Fibroblast of gingiva (primary cell): ENCODE results near the gene ARSG.

Experiments
- DNase-seq: peaks from one replicate; pipeline ENCODE4 v3.0.0-alpha.2; 2011; ENCODE audit warnings: low read depth

ARSG gene

GRCh38 chr17:68429881-68430280 is 138.6 kb downstream of the ARSG start:
- DNase-seq, result no peak

DNA sequence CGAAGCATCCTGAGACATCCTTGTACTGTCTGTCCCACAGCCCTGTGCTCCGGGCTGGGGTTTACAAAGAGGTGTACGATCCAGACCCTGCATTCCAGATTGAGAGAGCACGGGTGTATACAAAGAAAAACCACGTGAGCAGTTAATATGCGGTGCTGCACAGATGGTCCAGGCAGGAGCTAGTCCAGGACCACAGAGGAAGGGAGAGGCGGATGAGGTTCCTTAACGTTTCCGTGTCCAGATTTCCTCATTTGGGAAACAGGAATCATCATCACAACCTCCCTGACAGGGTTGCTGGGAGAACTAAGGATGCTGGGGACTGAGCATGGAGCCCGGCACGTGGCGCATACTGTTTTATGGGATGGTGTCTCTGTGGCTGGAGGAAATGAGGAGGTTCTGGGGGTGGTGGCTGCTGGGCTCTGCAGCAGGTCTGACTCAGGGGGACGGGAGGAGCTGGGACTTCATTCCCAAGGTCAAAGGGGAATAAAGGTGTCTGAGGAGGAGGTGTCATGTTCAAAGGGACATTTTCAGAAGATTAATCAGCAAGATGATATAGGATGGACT is 139.8 kb downstream of the ARSG start:
- DNase-seq, result no peak

DNA sequence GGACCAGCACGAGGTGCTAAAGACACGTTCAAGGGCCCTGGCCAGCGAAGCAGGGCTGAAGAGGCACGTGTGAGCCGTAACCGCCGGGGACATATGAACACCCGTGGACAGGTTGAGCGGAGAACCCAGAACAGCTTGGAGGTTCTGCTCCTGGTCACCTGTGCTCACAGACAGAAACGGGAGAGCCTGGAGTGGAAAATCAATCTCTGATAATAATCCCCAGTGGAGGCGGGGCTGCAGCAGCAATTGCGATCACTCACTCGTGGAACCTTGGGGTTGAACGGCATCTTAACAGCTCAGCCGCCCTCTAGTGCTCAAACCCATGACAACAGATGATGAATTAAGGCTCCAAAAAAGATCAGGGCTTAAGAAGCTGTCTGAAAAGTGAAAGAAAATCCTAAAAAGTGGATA is 140.4 kb downstream of the ARSG start:
- DNase-seq, result peak; percentile 27

- no peak for DNase-seq
These were observed 141.0 kb downstream of the ARSG start for GRCh38 chr17:68432086-68432864.

DNA sequence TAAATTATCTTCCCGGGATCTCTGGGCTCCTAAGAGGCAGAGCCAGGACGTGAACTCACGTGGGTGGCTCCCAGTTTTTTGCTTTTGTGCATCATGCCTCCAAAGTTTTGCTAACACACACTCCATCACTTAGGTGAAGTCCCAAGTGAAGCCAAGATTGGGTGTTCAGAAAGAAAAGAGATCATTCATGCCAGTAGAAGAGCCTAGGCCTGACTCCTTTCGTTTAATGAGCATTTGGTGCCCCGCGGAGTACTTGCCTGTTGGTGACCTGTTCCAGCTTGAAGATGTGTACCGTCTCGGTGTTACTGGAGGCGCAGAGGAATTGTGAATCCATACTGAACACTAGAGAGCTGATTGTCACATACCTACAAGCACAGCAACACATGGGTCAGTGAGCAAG is 141.9 kb downstream of the ARSG start:
- no peak for DNase-seq

GRCh38 chr17:68433911-68434508 is 142.7 kb downstream of the ARSG start:
- no peak for DNase-seq

GRCh38 chr17:68435361-68435760 is 144.1 kb downstream of the ARSG start:
- DNase-seq, result no peak

GRCh38 chr17:68435876-68436842 is 144.9 kb downstream of the ARSG start:
- peak; percentile 74 for DNase-seq

DNA sequence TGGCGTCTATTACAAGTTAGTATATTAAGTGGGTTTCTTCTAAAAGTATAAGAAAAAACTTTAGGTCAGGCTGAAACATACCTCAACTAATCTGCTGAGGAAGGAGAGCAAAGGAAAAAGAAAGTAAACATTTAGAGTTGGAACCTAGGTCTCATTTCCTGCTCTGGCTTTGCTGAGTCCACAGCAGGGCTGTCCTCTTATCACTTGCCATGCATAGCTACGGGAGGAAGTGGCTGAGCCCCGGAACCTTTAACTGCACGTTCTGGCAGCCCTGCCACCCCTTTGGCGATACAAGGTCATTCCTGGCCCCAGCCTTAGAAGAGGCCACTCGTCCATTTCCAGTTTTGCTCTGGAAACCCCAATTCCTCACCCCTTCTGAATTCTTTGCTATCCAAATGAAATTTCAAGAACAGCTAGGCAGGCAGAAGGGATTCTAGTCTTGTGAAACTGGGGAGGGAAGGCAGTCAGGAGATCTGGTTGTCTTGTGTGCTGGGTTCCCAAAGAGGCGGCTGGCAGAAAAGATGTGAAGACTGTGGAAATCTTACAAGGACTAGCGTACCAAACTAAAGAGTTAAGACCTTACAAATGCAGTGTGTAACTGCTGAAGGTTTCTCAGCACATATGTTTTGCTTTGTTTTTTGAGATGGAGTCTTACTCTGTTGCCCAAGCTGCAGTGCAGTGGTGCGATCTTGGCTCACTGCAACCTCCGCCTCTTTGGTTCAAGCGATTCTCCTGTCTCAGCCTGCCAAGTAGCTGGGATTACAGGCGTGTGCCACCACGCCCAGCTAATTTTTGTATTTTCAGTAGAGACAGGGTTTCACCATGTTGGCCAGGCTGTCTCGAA is 146.9 kb downstream of the ARSG start:
- no peak for DNase-seq

- no peak for DNase-seq
These were observed 148.5 kb downstream of the ARSG start for GRCh38 chr17:68439656-68440290.

DNA sequence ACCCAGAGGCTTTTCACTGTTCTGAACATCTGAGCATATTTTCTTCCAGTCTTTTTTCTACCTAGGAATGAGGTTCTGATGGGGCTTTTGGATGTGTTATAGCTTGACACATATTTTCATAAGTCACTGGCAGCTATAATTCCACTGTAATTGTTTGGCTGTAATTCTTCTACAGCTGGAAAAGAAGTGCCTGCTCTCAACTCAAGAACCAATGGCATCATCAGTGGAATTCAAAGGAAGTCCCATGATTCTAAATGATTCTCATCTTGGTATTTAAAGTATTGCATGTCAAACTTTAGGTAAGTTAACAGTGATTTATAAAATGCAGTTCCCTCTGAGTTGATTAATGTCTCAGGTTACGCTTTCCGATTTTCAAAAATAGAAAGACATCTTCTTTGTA is 149.2 kb downstream of the ARSG start:
- DNase-seq, result no peak

GRCh38 chr17:68441070-68441770 is 149.9 kb downstream of the ARSG start:
- no peak for DNase-seq

GRCh38 chr17:68443972-68444464 is 152.7 kb downstream of the ARSG start:
- no peak for DNase-seq

DNA sequence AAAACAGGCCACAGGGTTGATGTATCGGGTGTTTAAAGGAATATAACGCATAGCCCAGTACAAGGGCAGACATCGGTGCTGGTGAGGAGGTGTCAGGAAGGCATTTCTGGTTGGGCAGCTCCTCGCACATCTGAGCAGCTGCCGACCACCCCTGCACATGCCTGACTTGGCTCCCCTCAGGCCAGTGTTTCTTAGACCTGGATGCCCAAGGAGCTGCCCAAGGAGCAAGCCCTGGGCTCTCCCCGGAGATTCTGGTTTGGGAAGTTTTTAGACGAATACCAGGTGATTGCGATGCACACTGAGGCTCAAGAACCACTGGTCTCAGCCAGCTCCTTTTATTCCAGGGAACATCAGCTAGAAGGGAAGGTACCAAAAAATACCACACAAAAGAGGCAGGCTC is 154.4 kb downstream of the ARSG start:
- no peak for DNase-seq

DNA sequence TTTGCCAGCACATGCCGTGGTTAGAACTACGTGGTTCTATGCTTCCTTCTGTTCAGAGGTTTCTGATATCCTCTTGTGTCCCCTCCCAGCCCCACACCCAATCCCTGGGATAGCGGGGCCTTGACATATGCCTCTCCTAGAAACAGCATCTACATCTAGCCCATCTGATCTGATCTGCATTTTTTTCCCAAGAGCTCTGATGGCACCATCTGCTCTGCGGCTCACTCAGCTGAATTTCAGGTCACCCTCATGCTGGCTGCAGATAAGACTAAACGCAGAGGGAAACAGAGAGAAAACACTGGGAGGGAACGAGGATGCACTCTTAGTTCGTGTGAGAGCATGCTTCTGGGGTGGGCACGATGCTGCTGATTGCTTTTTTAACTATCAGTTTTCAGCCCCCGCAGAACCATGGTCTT is 155.3 kb downstream of the ARSG start:
- no peak for DNase-seq

DNA sequence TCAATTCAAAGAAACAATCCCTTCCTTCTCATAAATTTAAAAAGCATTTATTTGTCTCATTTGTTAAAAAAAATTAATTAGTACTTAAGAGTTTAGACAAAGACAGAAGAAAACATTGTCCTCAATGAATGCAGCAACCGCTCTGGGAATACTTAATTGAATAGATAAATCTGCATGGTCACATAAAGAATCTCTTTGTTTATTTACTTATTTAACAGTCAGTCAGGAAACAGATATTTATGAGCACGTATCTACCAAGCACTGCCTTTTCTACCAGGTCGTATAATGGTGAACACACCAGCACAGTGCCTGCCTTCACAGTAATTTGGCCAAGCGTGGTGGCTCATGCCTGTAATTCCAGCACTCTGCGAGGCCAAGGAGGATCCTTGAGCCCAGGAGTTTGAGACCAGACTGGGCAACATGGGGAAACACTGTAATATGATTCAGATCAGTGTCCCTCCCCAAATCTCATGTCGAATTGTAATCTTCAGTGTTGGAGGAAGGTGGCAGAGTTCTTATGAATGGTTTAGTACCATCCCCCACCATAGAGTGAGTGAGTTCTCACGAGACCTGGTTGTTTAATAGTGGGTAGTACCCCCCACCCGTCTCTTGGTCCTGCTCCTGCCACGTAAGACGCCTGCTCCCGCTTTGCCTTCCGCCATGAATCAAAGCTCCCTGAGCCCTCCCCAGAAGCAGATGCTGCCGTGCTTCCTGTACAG is 157.9 kb downstream of the ARSG start:
- DNase-seq, result no peak

GRCh38 chr17:68450391-68450790 is 159.1 kb downstream of the ARSG start:
- no peak for DNase-seq

- DNase-seq, result no peak
These were observed 159.5 kb downstream of the ARSG start for GRCh38 chr17:68450801-68451200.

DNA sequence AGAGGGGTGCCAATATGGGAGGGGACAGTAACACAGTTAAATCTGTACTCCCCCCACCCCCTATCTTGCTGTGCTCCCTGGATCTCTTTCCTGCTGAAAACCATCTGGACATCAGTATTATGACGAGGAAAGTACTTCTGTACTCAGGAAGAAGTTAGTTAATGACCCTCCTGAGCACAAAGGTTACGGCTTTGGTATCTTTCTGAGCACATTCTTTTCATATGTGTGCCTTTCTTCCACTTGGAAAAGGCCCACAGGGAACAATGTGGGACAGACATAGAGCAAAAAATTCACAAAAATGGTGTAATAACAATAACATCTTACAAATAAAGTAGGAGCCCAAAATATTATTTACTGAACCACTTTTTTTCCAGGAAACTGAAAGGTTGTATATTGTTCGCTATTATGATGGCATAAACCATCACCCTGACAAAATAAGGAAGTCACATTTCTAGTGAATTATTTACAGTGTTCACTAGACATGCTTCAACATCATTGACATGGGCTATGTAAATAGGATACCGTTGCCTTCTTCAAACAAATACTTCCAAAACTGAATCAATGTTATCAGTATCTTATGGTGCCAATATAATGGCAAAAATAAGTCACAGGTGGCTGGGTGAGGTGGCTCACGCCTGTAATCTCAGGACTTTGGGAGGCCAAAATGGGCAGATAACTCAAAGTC is 160.5 kb downstream of the ARSG start:
- DNase-seq, result no peak
